GM19238 (cell line): ENCODE data around the gene CYP2W1.
"Not testable (repeated sequence)": the region's sequence is repeated elsewhere in the genome, so short reads cannot be mapped to it uniquely, and the experiment has no call there.

Experiments
- DNase-seq: peaks from one replicate; pipeline ENCODE4 v3.0.0; 2011; ENCODE audit warnings: low spot score; ENCODE audit not compliant: insufficient read length

CYP2W1 gene

GRCh38 chr7:983004-983615, at the start of gene CYP2W1:
TSS of gene CYP2W1 (plus strand) at chr7:983181. CDS start at chr7:983212, 31 bp downstream.
- no peak for DNase-seq

- no peak for DNase-seq
These were observed 48.4 kb upstream of the CYP2W1 start for GRCh38 chr7:934469-935163.

GRCh38 chr7:935164-935873, 47.7 kb upstream of the CYP2W1 start:
- no peak for DNase-seq

GRCh38 chr7:935874-936385, 47.1 kb upstream of the CYP2W1 start:
- DNase-seq = no peak

GRCh38 chr7:936386-937054, 46.5 kb upstream of the CYP2W1 start:
- peak; percentile 88 for DNase-seq

GRCh38 chr7:937856-938484, 45.0 kb upstream of the CYP2W1 start:
- no peak for DNase-seq

- no peak for DNase-seq
These were observed 44.3 kb upstream of the CYP2W1 start for GRCh38 chr7:938546-939185.

- no peak for DNase-seq
These were observed 43.1 kb upstream of the CYP2W1 start for GRCh38 chr7:939843-940242.

- no peak for DNase-seq
These were observed 42.2 kb upstream of the CYP2W1 start for GRCh38 chr7:940599-941408.

GRCh38 chr7:943793-944192, 39.2 kb upstream of the CYP2W1 start:
- DNase-seq = not testable (repeated sequence)

- DNase-seq = no peak
These were observed 38.2 kb upstream of the CYP2W1 start for GRCh38 chr7:944744-945143.

GRCh38 chr7:945147-945555, 37.8 kb upstream of the CYP2W1 start:
- no peak for DNase-seq

- no peak for DNase-seq
These were observed 37.3 kb upstream of the CYP2W1 start for GRCh38 chr7:945556-946255.

- no peak for DNase-seq
These were observed 36.6 kb upstream of the CYP2W1 start for GRCh38 chr7:946256-946996.

GRCh38 chr7:947391-948210, 35.4 kb upstream of the CYP2W1 start:
- no peak for DNase-seq

- DNase-seq = no peak
These were observed 33.7 kb upstream of the CYP2W1 start for GRCh38 chr7:949021-949934.
